Subcutaneous adipose tissue (tissue), 4 donors: Measurements from ENCODE around the gene RPUSD2. TPM values are rescaled to one million over a fixed set of nuclear protein-coding genes. Genes with fewer than 3 reads are reported as not detected.

Source experiments
- CTCF ChIP-seq: fragments of 450-650 bp; IDR thresholded peaks from one replicate; pipeline ENCODE4 v1.5.1; 2016; ENCODE audit warnings: low read depth, mild to moderate bottlenecking, control low read depth, antibody characterized with exemption, moderate library complexity
- small RNA-seq: library from RNA; depleted of rRNA; stranded (forward); fragments of <200 nt; gene quantifications from one replicate; pipeline ENCODE3, GENCODE V24; 2016
- total RNA-seq, 4 donors: library from RNA; depleted of rRNA; stranded (reverse); fragments of >200 nt; gene quantifications; one replicate each; pipeline ENCODE4 v1.1.0, GENCODE V29; 2016

The RPUSD2 gene
- total RNA-seq, 4 donors from 2014 or later = 3.3 to 9.4 (median 5.3) TPM

GRCh38 chr15:40623361-40623760 lies 54.3 kb downstream of the RPUSD2 start:
- TF ChIP-seq CTCF = no peak

Small RNAs within 50 kb of the gene (small RNA-seq; reads per million reads assigned to genes)
- gene RF00017 = not detected
- gene RN7SL376P = not detected
- not detected for gene RNU6-516P

Other genes starting within 250 kb of the RPUSD2 start
- gene INAFM2, start 245.6 kb upstream of the RPUSD2 start, total RNA-seq = 10 to 100 TPM in 1 of 4 donors, 1 to 10 TPM in 3; 4.0 to 16.5 (median 8.1) TPM
- 1 to 10 TPM in 3 of 4 donors, under 1 TPM in 1; 0.65 to 5.3 (median 3.0) TPM for gene CCDC9B, start 228.4 kb upstream of the RPUSD2 start, total RNA-seq
- gene PHGR1, start 218.3 kb upstream of the RPUSD2 start, total RNA-seq = 10 to 100 TPM in 1 of 4 donors, 1 to 10 TPM in 1, not detected in 2; 3.9 to 16.0 TPM
- under 1 TPM in 3 of 4 donors, not detected in 1; under 0.01 to 0.19 (median under 0.01) TPM for gene DISP2, start 211.1 kb upstream of the RPUSD2 start, total RNA-seq
- gene KNSTRN, start 186.6 kb upstream of the RPUSD2 start, total RNA-seq = 10 to 100 TPM in 3 of 4 donors, 1 to 10 TPM in 1; 7.9 to 24.9 (median 12.9) TPM
- gene IVD, start 163.5 kb upstream of the RPUSD2 start, total RNA-seq = 100 to 1,000 TPM in 1 of 4 donors, 10 to 100 TPM in 3; 24.9 to 101 (median 48.0) TPM
- gene BAHD1, start 128.3 kb upstream of the RPUSD2 start, total RNA-seq = 10 to 100 TPM in 1 of 4 donors, 1 to 10 TPM in 3; 4.1 to 17.1 (median 9.1) TPM
- 1 to 10 TPM; 9.0 to 9.8 (median 9.7) TPM for gene CHST14, start 98.3 kb upstream of the RPUSD2 start, total RNA-seq
- gene CCDC32, start 4.3 kb upstream of the RPUSD2 start, total RNA-seq = 10 to 100 TPM; 18.1 to 53.9 (median 27.4) TPM
- 1 to 10 TPM in 2 of 4 donors, under 1 TPM in 2; 0.19 to 3.7 (median 1.2) TPM for gene KNL1, start 24.9 kb downstream of the RPUSD2 start, total RNA-seq
- 1 to 10 TPM in 2 of 4 donors, under 1 TPM in 1, not detected in 1; 0.88 to 5.8 (median 3.1) TPM for gene RAD51, start 125.9 kb downstream of the RPUSD2 start, total RNA-seq
- gene RMDN3, start 186.0 kb downstream of the RPUSD2 start, total RNA-seq = 10 to 100 TPM; 26.3 to 71.4 (median 35.6) TPM
- 100 to 1,000 TPM in 3 of 4 donors, 10 to 100 TPM in 1; 60.0 to 135 (median 117) TPM for gene GCHFR, start 194.8 kb downstream of the RPUSD2 start, total RNA-seq
- under 1 TPM in 2 of 4 donors, not detected in 2; 0.66 to 0.85 TPM for gene C15orf62, start 200.7 kb downstream of the RPUSD2 start, total RNA-seq
- 10 to 100 TPM; 16.1 to 25.5 (median 19.3) TPM for gene ZFYVE19, start 237.8 kb downstream of the RPUSD2 start, total RNA-seq
- gene DNAJC17, start 238.2 kb downstream of the RPUSD2 start, total RNA-seq = 10 to 100 TPM; 12.1 to 33.9 (median 18.3) TPM